A549 (cell line): ENCODE measurements around the gene KCNE4. TPM values are rescaled to one million over a fixed set of nuclear protein-coding genes. Genes with fewer than 3 reads are reported as not detected.

Source experiments
- ATAC-seq, 2 experiments: fragments of 200-7000 bp in 1 of 2; fragments of >200 bp in 1 of 2; cut with Nextera tagmentation in 1 of 2; cut with Tn5 transposase in 1 of 2; 3 replicates each; pipeline versions ENCODE4 v1.8.0 to v1.9.1; 2018 to 2020; ENCODE audit warnings: mild to moderate bottlenecking in 1 of 2, moderate library complexity in 1 of 2
- CTCF ChIA-PET: fragments of 300-600 bp; sonication (Branson Sonifier 250); formaldehyde crosslinking; extraction: SDS; loops from one replicate; lab custom pipeline; 2021; ENCODE audit warnings: antibody characterized with exemption, inconsistent platforms; lab: Yijun Ruan, JAX
- POLR2A ChIA-PET: fragments of 350-600 bp; formaldehyde crosslinking; extraction: SDS; loops from one replicate; lab custom pipeline; 2021; ENCODE audit warnings: antibody characterized with exemption, inconsistent platforms; lab: Yijun Ruan, JAX
- DNase-seq, 2 experiments: peaks; one replicate each; pipeline versions ENCODE4 v3.0.0 to v3.0.0-alpha.2; 2011 to 2016; ENCODE audit warnings: low read depth in 1 of 2, low spot score in 1 of 2
- FAIRE-seq: peaks from 2 replicates; lab custom pipeline; 2011; peaks lifted over from hg19 to GRCh38; lab: Jason Lieb, UNC
- H3K27ac ChIP-seq, 2 experiments: fragments of >200 bp; sonication (Bioruptor Twin); formaldehyde crosslinking; 3 replicates each; pipeline ENCODE4 v1.5.1; 2016 to 2017
- H3K4me1 ChIP-seq: fragments of >200 bp; sonication (Bioruptor Twin); formaldehyde crosslinking; 3 replicates; pipeline ENCODE4 v1.6.1; 2016
- H3K4me2 ChIP-seq: fragments of >200 bp; sonication (Bioruptor Twin); formaldehyde crosslinking; 3 replicates; pipeline ENCODE4 v1.6.1; 2016
- H3K4me3 ChIP-seq: fragments of >200 bp; sonication (Bioruptor Twin); formaldehyde crosslinking; 3 replicates; pipeline ENCODE4 v1.5.1; 2016
- H3K9me3 ChIP-seq: fragments of >200 bp; sonication (Bioruptor Twin); formaldehyde crosslinking; 3 replicates; pipeline ENCODE4 v1.6.1; 2016
- ATOH8 ChIP-seq: fragments of 250-450 bp; sonication (Bioruptor Pico); IDR thresholded peaks from 2 replicates; pipeline ENCODE4 v1.5.0; 2020; ENCODE audit warnings: low read depth, mild to moderate bottlenecking, moderate library complexity
- BCL3 ChIP-seq: fragments of >200 bp; sonication (Bioruptor Twin); formaldehyde crosslinking; IDR thresholded peaks from 3 replicates; pipeline ENCODE4 v1.6.1; 2016
- BHLHE40 ChIP-seq: IDR thresholded peaks from 2 replicates; pipeline ENCODE4 v1.6.1; 2012; ENCODE audit warnings: low read depth, low read length, inconsistent platforms
- CBX2 ChIP-seq: fragments of 200-600 bp; sonication (generic); IDR thresholded peaks from 2 replicates; pipeline ENCODE4 v1.6.1; 2016; ENCODE audit warnings: low read depth, mild to moderate bottlenecking, borderline replicate concordance
- CEBPB ChIP-seq, 2 experiments: fragments of >200 bp in 1 of 2; sonication (Bioruptor Twin) in 1 of 2; formaldehyde crosslinking in 1 of 2; IDR thresholded peaks; 2 replicates each; pipeline ENCODE4 v1.6.1; 2012 to 2016
- CHD4 ChIP-seq: fragments of 200-600 bp; sonication (generic); IDR thresholded peaks from 2 replicates; pipeline ENCODE4 v1.6.1; 2016; ENCODE audit warnings: antibody characterized with exemption, mild to moderate bottlenecking, borderline replicate concordance
- EHF ChIP-seq: fragments of 250-450 bp; sonication (Bioruptor Pico); IDR thresholded peaks from 2 replicates; pipeline ENCODE4 v1.5.0; 2020; ENCODE audit warnings: mild to moderate bottlenecking
- EHMT2 ChIP-seq: fragments of 200-600 bp; sonication (generic); IDR thresholded peaks from 2 replicates; pipeline ENCODE4 v1.6.1; 2016; ENCODE audit warnings: antibody characterized with exemption, low read depth, mild to moderate bottlenecking, moderate library complexity
- FOSB ChIP-seq: fragments of 250-450 bp; sonication (Bioruptor Pico); IDR thresholded peaks from 2 replicates; pipeline ENCODE4 v1.5.0; 2020; ENCODE audit warnings: mild to moderate bottlenecking, moderate library complexity
- FOSL2 ChIP-seq, 2 experiments: fragments of 450-650 bp in 1 of 2; fragments of >200 bp in 1 of 2; sonication (Bioruptor Twin) in 1 of 2; formaldehyde crosslinking; IDR thresholded peaks; 2 replicates each; pipeline versions ENCODE4 v1.5.0 to v1.6.1; 2016 to 2020; ENCODE audit warnings: mild to moderate bottlenecking in 1 of 2, moderate library complexity in 1 of 2
- HOXA7 ChIP-seq: fragments of 250-450 bp; sonication (Bioruptor Pico); IDR thresholded peaks from 2 replicates; pipeline ENCODE4 v1.5.0; 2020; ENCODE audit warnings: mild to moderate bottlenecking, moderate library complexity
- HOXB13 ChIP-seq: fragments of 250-450 bp; sonication (Bioruptor Pico); IDR thresholded peaks from 2 replicates; pipeline ENCODE4 v1.5.0; 2020; ENCODE audit warnings: low read depth, mild to moderate bottlenecking, moderate library complexity
- KDM1A ChIP-seq: fragments of 200-600 bp; sonication (generic); IDR thresholded peaks from 2 replicates; pipeline ENCODE4 v1.6.1; 2016; ENCODE audit warnings: low read depth, mild to moderate bottlenecking
- PHF8 ChIP-seq: fragments of 200-600 bp; sonication (generic); IDR thresholded peaks from 2 replicates; pipeline ENCODE4 v1.6.1; 2016; ENCODE audit warnings: low read depth, mild to moderate bottlenecking, antibody characterized with exemption, moderate library complexity, borderline replicate concordance
- POLR2A ChIP-seq: IDR thresholded peaks from 2 replicates; pipeline ENCODE4 v1.6.1; 2012; ENCODE audit warnings: mild to moderate bottlenecking, low read length
- RAD21 ChIP-seq, 2 experiments: fragments of >200 bp in 1 of 2; sonication (Bioruptor Twin) in 1 of 2; formaldehyde crosslinking in 1 of 2; IDR thresholded peaks in 1 of 2; conservative IDR thresholded peaks in 1 of 2; 2 replicates in 1 of 2; 3 replicates in 1 of 2; pipeline ENCODE4 v1.6.1; 2012 to 2018; ENCODE audit warnings: inconsistent platforms in 1 of 2
- RNF2 ChIP-seq: fragments of 200-600 bp; sonication (generic); IDR thresholded peaks from 2 replicates; pipeline ENCODE4 v1.6.1; 2016; ENCODE audit warnings: low read depth, mild to moderate bottlenecking, antibody characterized with exemption, moderate library complexity, borderline replicate concordance
- TFCP2L1 ChIP-seq: fragments of 250-450 bp; sonication (Bioruptor Pico); IDR thresholded peaks from 2 replicates; pipeline ENCODE4 v1.5.0; 2021; ENCODE audit warnings: mild to moderate bottlenecking
- ZFP36 ChIP-seq: fragments of 450-650 bp; IDR thresholded peaks from 2 replicates; pipeline ENCODE4 v1.6.1; 2014; ENCODE audit warnings: borderline replicate concordance; ENCODE audit not compliant: partially characterized antibody
- ZSCAN20 ChIP-seq: fragments of 250-450 bp; sonication (Bioruptor Pico); IDR thresholded peaks from 2 replicates; pipeline ENCODE4 v1.8.0; 2022; ENCODE audit warnings: mild to moderate bottlenecking, moderate library complexity
- WGBS: methylation state at CpG from one replicate; pipeline ENCODE4 v1.1.6; 2017; ENCODE audit errors: missing lambda C conversion rate; 5-methylcytosine and 5-hydroxymethylcytosine counted together
- polyA plus RNA-seq, 4 experiments: library from polyadenylated mRNA; depleted of rRNA in 3 of 4; stranded (reverse); fragments of >200 nt; fragmentation: RNase III in 1 of 4; extraction: RNeasy Plus Mini Kit Qiagen cat#74134 plus additional on column Dnase treatment in 1 of 4; gene quantifications; 2 replicates in 3 of 4; 3 replicates in 1 of 4; pipeline ENCODE4 v1.2.3, GENCODE V29; 2011 to 2017
- TF ChIP-seq, protein P1 (sequence below): fragments of 150-350 bp; IDR thresholded peaks from 2 replicates; pipeline ENCODE4 v1.6.1; 2014; ENCODE audit warnings: low read depth, mild to moderate bottlenecking, low read length
- TF ChIP-seq, protein P2 (sequence below): fragments of >200 bp; sonication (Bioruptor Twin); formaldehyde crosslinking; IDR thresholded peaks from 3 replicates; pipeline ENCODE4 v1.5.1; 2016
- TF ChIP-seq, protein P3 (sequence below): IDR thresholded peaks from 2 replicates; pipeline ENCODE4 v1.6.1; 2012
- TF ChIP-seq, protein P4 (sequence below): fragments of >200 bp; sonication (Bioruptor Twin); formaldehyde crosslinking; IDR thresholded peaks from 2 replicates; pipeline ENCODE4 v1.6.1; 2016

KCNE4 gene
- polyA plus RNA-seq, 2 of the 4 experiments (the other 2 are of a cell fraction) = 1.4 to 3.6 TPM

GRCh38 chr2:223084873-223085272 lies 32.9 kb downstream of the KCNE4 start:
- no peak overlapping the region for H3K4me2 ChIP-seq
- DNase-seq = no peak

GRCh38 chr2:223086370-223086981 lies 34.5 kb downstream of the KCNE4 start:
- no peak for DNase-seq
- no peak for ATAC-seq
- ChIA-PET POLR2A (no interaction called here), CTCF (interaction anchor here (1.0 to 1.7 kb wide), 3 partner anchors 14 to 590 kb away, joined by 3 to 7 read pairs (median 3); no protein-coding TSS in a partner anchor)
- no peak for FAIRE-seq
- H3K4me3 ChIP-seq = no peak overlapping the region
- H3K27ac ChIP-seq = no peak overlapping the region
- 79% methylated on average over 13 of the region's 13 CpGs for WGBS
- H3K4me1 ChIP-seq = no peaks in the 10 kb centered on the region
- H3K4me2 ChIP-seq = no peak overlapping the region
- H3K9me3 ChIP-seq = no peaks in the 10 kb centered on the region
- TF ChIP-seq, protein P1, sequence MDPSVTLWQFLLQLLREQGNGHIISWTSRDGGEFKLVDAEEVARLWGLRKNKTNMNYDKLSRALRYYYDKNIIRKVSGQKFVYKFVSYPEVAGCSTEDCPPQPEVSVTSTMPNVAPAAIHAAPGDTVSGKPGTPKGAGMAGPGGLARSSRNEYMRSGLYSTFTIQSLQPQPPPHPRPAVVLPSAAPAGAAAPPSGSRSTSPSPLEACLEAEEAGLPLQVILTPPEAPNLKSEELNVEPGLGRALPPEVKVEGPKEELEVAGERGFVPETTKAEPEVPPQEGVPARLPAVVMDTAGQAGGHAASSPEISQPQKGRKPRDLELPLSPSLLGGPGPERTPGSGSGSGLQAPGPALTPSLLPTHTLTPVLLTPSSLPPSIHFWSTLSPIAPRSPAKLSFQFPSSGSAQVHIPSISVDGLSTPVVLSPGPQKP = no peak
- TF ChIP-seq CBX2 = no peak
- TF ChIP-seq CHD4 = no peak
- TF ChIP-seq RNF2 = no peak
- no peak for TF ChIP-seq HOXB13 (CRISPR knock-in tag)
- TF ChIP-seq BCL3 = no peak
- no peak for TF ChIP-seq EHMT2
- TF ChIP-seq, protein P2, sequence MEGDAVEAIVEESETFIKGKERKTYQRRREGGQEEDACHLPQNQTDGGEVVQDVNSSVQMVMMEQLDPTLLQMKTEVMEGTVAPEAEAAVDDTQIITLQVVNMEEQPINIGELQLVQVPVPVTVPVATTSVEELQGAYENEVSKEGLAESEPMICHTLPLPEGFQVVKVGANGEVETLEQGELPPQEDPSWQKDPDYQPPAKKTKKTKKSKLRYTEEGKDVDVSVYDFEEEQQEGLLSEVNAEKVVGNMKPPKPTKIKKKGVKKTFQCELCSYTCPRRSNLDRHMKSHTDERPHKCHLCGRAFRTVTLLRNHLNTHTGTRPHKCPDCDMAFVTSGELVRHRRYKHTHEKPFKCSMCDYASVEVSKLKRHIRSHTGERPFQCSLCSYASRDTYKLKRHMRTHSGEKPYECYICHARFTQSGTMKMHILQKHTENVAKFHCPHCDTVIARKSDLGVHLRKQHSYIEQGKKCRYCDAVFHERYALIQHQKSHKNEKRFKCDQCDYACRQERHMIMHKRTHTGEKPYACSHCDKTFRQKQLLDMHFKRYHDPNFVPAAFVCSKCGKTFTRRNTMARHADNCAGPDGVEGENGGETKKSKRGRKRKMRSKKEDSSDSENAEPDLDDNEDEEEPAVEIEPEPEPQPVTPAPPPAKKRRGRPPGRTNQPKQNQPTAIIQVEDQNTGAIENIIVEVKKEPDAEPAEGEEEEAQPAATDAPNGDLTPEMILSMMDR = no peak
- TF ChIP-seq KDM1A = no peak
- no peak for TF ChIP-seq ZFP36
- TF ChIP-seq, protein P3, sequence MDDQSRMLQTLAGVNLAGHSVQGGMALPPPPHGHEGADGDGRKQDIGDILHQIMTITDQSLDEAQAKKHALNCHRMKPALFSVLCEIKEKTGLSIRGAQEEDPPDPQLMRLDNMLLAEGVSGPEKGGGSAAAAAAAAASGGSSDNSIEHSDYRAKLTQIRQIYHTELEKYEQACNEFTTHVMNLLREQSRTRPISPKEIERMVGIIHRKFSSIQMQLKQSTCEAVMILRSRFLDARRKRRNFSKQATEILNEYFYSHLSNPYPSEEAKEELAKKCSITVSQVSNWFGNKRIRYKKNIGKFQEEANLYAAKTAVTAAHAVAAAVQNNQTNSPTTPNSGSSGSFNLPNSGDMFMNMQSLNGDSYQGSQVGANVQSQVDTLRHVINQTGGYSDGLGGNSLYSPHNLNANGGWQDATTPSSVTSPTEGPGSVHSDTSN = no peak

More at GRCh38 chr2:223084873-223085272, 32.9 kb downstream of the KCNE4 start:
- CTCF ChIA-PET = interaction anchor here (2.1 kb wide), 1 partner anchor 9 kb away, joined by 7 read pairs; no protein-coding TSS in a partner anchor
- Histone ChIP-seq H3K27ac (no peak overlapping the region), H3K9me3 (no peaks in the 10 kb centered on the region), H3K4me1 (no peaks in the 10 kb centered on the region), H3K4me3 (no peak overlapping the region)
- no peak for FAIRE-seq
- POLR2A ChIA-PET = no interaction called here
- no peak for ATAC-seq
- 76% methylated on average over 2 of the region's 2 CpGs for WGBS
- no peak for TF ChIP-seq EHMT2
- TF ChIP-seq, protein P2 = no peak
- no peak for TF ChIP-seq CEBPB (IDR thresholded peaks at IDR 0.05)
- no peak for TF ChIP-seq RAD21 (conservative IDR thresholded peaks at IDR 0.05 in 1 of 2, IDR thresholded peaks at IDR 0.05 in 1 of 2)
- TF ChIP-seq, protein P4, sequence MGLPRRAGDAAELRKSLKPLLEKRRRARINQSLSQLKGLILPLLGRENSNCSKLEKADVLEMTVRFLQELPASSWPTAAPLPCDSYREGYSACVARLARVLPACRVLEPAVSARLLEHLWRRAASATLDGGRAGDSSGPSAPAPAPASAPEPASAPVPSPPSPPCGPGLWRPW = no peak
- no peak for TF ChIP-seq POLR2A
- no peak for TF ChIP-seq ZSCAN20 (CRISPR knock-in tag)
- no peak for TF ChIP-seq ATOH8
- no peak for TF ChIP-seq FOSL2 (IDR thresholded peaks at IDR 0.05)
- no peak for TF ChIP-seq FOSL2 (CRISPR knock-in tag; IDR thresholded peaks at IDR 0.05)
- TF ChIP-seq BHLHE40 = no peak
- TF ChIP-seq EHF (CRISPR knock-in tag) = no peak
- TF ChIP-seq FOSB (CRISPR knock-in tag) = no peak
- no peak for TF ChIP-seq BCL3
- no peak for TF ChIP-seq TFCP2L1
- TF ChIP-seq HOXA7 (CRISPR knock-in tag) = no peak
- no peak for TF ChIP-seq PHF8
- TF ChIP-seq, all 56 proteins: peak for 0
